Adrenal gland (tissue), 5 donors: ENCODE data around the gene CNTNAP2.

Experiments used
- POLR2A ChIP-seq, 2 donors: fragments of 450-650 bp; IDR thresholded peaks; one replicate each; pipeline ENCODE4 v1.6.1; 2017; ENCODE audit warnings: antibody characterized with exemption in 2 of 2, mild to moderate bottlenecking in 2 of 2, moderate library complexity in 1 of 2
- TF ChIP-seq, protein P1 (sequence below), 6 experiments: fragments of 450-650 bp in 4 of 6; fragments of 200-600 bp in 2 of 6; sonication (generic) in 1 of 6; IDR thresholded peaks; 1 replicate in 5 of 6; 2 replicates in 1 of 6; pipeline versions ENCODE4 v1.5.1 to v1.8.0; 2016 to 2021; ENCODE audit warnings: antibody characterized with exemption in 6 of 6, mild to moderate bottlenecking in 2 of 6, moderate library complexity in 1 of 6
- donor health status: DM: no; HTN: no; CAD: no.

DNA sequence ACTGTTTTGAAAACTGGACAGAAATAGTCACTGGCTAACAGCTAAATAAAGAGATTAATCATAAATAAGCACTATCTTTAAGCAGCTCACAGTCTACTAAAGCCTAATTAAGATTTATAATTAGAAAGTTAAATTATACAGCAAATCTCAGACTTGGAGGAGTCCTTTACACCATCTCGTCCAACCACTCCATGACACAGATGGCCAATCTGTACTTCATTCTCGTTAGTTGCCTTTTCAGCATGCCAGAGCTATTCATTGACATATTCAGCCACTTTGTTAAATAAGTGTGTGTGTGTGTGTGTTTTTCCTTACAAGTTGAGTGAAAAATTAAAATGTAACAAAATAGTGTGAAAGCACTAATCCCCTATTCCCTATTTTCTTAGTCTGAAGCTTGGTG is 1066.7 kb downstream of the CNTNAP2 start:
- TF ChIP-seq, protein P1, sequence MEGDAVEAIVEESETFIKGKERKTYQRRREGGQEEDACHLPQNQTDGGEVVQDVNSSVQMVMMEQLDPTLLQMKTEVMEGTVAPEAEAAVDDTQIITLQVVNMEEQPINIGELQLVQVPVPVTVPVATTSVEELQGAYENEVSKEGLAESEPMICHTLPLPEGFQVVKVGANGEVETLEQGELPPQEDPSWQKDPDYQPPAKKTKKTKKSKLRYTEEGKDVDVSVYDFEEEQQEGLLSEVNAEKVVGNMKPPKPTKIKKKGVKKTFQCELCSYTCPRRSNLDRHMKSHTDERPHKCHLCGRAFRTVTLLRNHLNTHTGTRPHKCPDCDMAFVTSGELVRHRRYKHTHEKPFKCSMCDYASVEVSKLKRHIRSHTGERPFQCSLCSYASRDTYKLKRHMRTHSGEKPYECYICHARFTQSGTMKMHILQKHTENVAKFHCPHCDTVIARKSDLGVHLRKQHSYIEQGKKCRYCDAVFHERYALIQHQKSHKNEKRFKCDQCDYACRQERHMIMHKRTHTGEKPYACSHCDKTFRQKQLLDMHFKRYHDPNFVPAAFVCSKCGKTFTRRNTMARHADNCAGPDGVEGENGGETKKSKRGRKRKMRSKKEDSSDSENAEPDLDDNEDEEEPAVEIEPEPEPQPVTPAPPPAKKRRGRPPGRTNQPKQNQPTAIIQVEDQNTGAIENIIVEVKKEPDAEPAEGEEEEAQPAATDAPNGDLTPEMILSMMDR (IDR thresholded peaks at IDR 0.05): no peak
- no peak for TF ChIP-seq POLR2A (IDR thresholded peaks at IDR 0.05)
